IMR-90 (cell line): ENCODE measurements around the gene INO80. TPM values are rescaled to one million over a fixed set of nuclear protein-coding genes. Genes with fewer than 3 reads are reported as not detected.

Source experiments
- ATAC-seq: fragments of 200-7000 bp; cut with Tn5 transposase; 2 replicates; pipeline ENCODE4 v1.9.1; 2020; ENCODE audit warnings: low read depth, mild to moderate bottlenecking, moderate library complexity
- BruUV-seq: library from RNA; stranded (reverse); fragments of 400-500 nt; replicated peaks from 2 replicates; lab custom pipeline; 2021; lab: Mats Ljungman, UMichigan
- CTCF ChIA-PET: fragments of 300-600 bp; formaldehyde crosslinking; extraction: SDS; loops from one replicate; lab custom pipeline; 2021; ENCODE audit warnings: antibody characterized with exemption; lab: Yijun Ruan, JAX
- POLR2A ChIA-PET: fragments of 300-600 bp; sonication (Branson Sonifier 250); formaldehyde crosslinking; loops from one replicate; lab custom pipeline; 2022; ENCODE audit warnings: antibody characterized with exemption; ENCODE audit not compliant: unreplicated experiment; lab: Charles Lee
- DNase-seq: peaks from one replicate; pipeline ENCODE4 v3.0.0; 2013
- H2AFZ ChIP-seq: replicated peaks from 2 replicates; pipeline ENCODE3; 2013; ENCODE audit warnings: low read length, mild to moderate bottlenecking; ENCODE audit not compliant: poor library complexity
- H2AK5ac ChIP-seq: 2 replicates; pipeline ENCODE4 v1.6.1; 2013; ENCODE audit warnings: low read depth, low read length, inconsistent platforms
- H2AK9ac ChIP-seq: replicated peaks from 2 replicates; pipeline ENCODE3; 2013; ENCODE audit warnings: mild to moderate bottlenecking, low read depth, low read length, moderate library complexity; ENCODE audit not compliant: poor library complexity
- H2BK120ac ChIP-seq: 2 replicates; pipeline ENCODE4 v1.6.1; 2013; ENCODE audit warnings: low read depth, low read length, inconsistent platforms
- H2BK15ac ChIP-seq: 3 replicates; pipeline ENCODE4 v1.6.1; 2013; ENCODE audit warnings: low read depth, low read length, inconsistent platforms
- H2BK20ac ChIP-seq: 2 replicates; pipeline ENCODE4 v1.6.1; 2013; ENCODE audit warnings: low read depth, mild to moderate bottlenecking, inconsistent platforms, low read length, moderate library complexity
- H2BK5ac ChIP-seq: 2 replicates; pipeline ENCODE4 v1.6.1; 2013; ENCODE audit warnings: mild to moderate bottlenecking, low read depth, low read length, inconsistent platforms; ENCODE audit not compliant: poor library complexity, severe bottlenecking
- H3K14ac ChIP-seq: replicated peaks from 2 replicates; pipeline ENCODE4 v1.6.1; 2013; ENCODE audit warnings: low read depth, low read length, inconsistent platforms
- H3K18ac ChIP-seq: 2 replicates; pipeline ENCODE4 v1.6.1; 2013; ENCODE audit warnings: low read depth, low read length, control low read depth
- H3K23ac ChIP-seq: 2 replicates; pipeline ENCODE4 v1.6.1; 2013; ENCODE audit warnings: low read depth, low read length, inconsistent platforms
- H3K27ac ChIP-seq: 2 replicates; pipeline ENCODE4 v1.5.1; 2013; ENCODE audit warnings: mild to moderate bottlenecking, control low read depth, low read length; ENCODE audit not compliant: insufficient read depth
- H3K27me3 ChIP-seq: 2 replicates; pipeline ENCODE4 v1.6.1; 2013; ENCODE audit warnings: low read length; ENCODE audit not compliant: control insufficient read depth, insufficient read depth
- H3K36me3 ChIP-seq: 2 replicates; pipeline ENCODE4 v1.6.1; 2013; ENCODE audit warnings: low read length, mixed read lengths; ENCODE audit not compliant: control insufficient read depth, insufficient read depth
- H3K4ac ChIP-seq: 2 replicates; pipeline ENCODE4 v1.6.1; 2013; ENCODE audit warnings: low read depth, low read length, inconsistent platforms
- H3K4me1 ChIP-seq: 2 replicates; pipeline ENCODE4 v1.6.1; 2013; ENCODE audit warnings: low read length, mixed read lengths; ENCODE audit not compliant: control insufficient read depth, insufficient read depth
- H3K4me2 ChIP-seq: 2 replicates; pipeline ENCODE4 v1.6.1; 2013; ENCODE audit warnings: low read depth, mild to moderate bottlenecking, control low read depth, low read length, moderate library complexity
- H3K4me3 ChIP-seq: 2 replicates; pipeline ENCODE4 v1.5.1; 2013; ENCODE audit warnings: low read depth, mild to moderate bottlenecking, control low read depth, low read length, moderate library complexity; ENCODE audit not compliant: insufficient read depth
- H3K56ac ChIP-seq: 2 replicates; pipeline ENCODE4 v1.6.1; 2013; ENCODE audit warnings: low read length, inconsistent platforms; ENCODE audit not compliant: insufficient read depth; ENCODE audit errors: extremely low read depth
- H3K79me1 ChIP-seq, 2 experiments: 2 replicates each; pipeline ENCODE4 v1.6.1; 2013; ENCODE audit warnings: low read length in 2 of 2, inconsistent platforms in 1 of 2, low read depth in 1 of 2
- H3K9ac ChIP-seq: 2 replicates; pipeline ENCODE4 v1.6.1; 2013; ENCODE audit warnings: low read depth, low read length, control low read depth
- H3K9me1 ChIP-seq: 2 replicates; pipeline ENCODE4 v1.6.1; 2013; ENCODE audit warnings: low read length, inconsistent platforms; ENCODE audit not compliant: insufficient read depth
- H3K9me3 ChIP-seq: 2 replicates; pipeline ENCODE4 v1.6.1; 2013; ENCODE audit warnings: low read length; ENCODE audit not compliant: control insufficient read depth, insufficient read depth
- H4K20me1 ChIP-seq: 2 replicates; pipeline ENCODE4 v1.6.1; 2013; ENCODE audit warnings: low read length, inconsistent platforms; ENCODE audit not compliant: insufficient read depth
- H4K5ac ChIP-seq: 2 replicates; pipeline ENCODE4 v1.6.1; 2013; ENCODE audit warnings: mild to moderate bottlenecking, low read depth, low read length, control low read depth
- H4K8ac ChIP-seq, 2 experiments: 2 replicates each; pipeline ENCODE4 v1.6.1; 2013; ENCODE audit warnings: low read depth in 2 of 2, low read length in 2 of 2, control low read depth in 1 of 2, inconsistent platforms in 1 of 2
- H4K91ac ChIP-seq: 2 replicates; pipeline ENCODE4 v1.6.1; 2013; ENCODE audit warnings: low read depth, low read length, inconsistent platforms; ENCODE audit not compliant: insufficient read depth
- BHLHE40 ChIP-seq: fragments of 150-350 bp; IDR thresholded peaks from 2 replicates; pipeline ENCODE4 v1.6.1; 2016; ENCODE audit warnings: mild to moderate bottlenecking, low read depth, low read length
- CHD1 ChIP-seq: IDR thresholded peaks from 2 replicates; pipeline ENCODE4 v1.6.1; 2012; ENCODE audit warnings: low read depth, low read length, improper control_type of control experiment
- RAD21 ChIP-seq: IDR thresholded peaks from 2 replicates; pipeline ENCODE4 v1.6.1; 2012; ENCODE audit warnings: low read length, improper control_type of control experiment
- SMC3 ChIP-seq: fragments of 150-350 bp; IDR thresholded peaks from 2 replicates; pipeline ENCODE4 v1.6.1; 2016; ENCODE audit warnings: low read depth, mild to moderate bottlenecking, antibody characterized with exemption, low read length, moderate library complexity
- WGBS, 2 experiments: methylation state at CpG; one replicate each; pipeline versions ENCODE4 v1.1.5 to v1.1.7; 2013; ENCODE audit warnings: missing lambda C conversion rate in 2 of 2; ENCODE audit not compliant: insufficient read length in 1 of 2; ENCODE audit errors: extremely low coverage in 2 of 2; 5-methylcytosine and 5-hydroxymethylcytosine counted together
- dilution Hi-C: fragments of 300-500 bp; cut with HindIII; formaldehyde crosslinking; loops from one replicate; pipeline ENCODE4 v1.14.3; 2018; ENCODE audit warnings: low sequenced_read_pairs; ENCODE audit not compliant: unreplicated experiment
- in situ Hi-C: fragments of 300-500 bp; cut with MboI; formaldehyde crosslinking; loops from 3 replicates; pipeline ENCODE4 v1.14.3; 2019; ENCODE audit warnings: low sequenced_read_pairs, inconsistent platforms, mixed read lengths
- intact Hi-C: fragments of 100-400 bp; cut with micrococcal nuclease; formaldehyde crosslinking; loops from 2 replicates; pipeline ENCODE4 v1.10.0; 2022
- polyA plus RNA-seq, 3 experiments: library from polyadenylated mRNA; depleted of rRNA; stranded (reverse); fragments of >200 nt; gene quantifications; 2 replicates each; pipeline ENCODE4 v1.2.3, GENCODE V29; 2012; ENCODE audit warnings: low replicate concordance in 1 of 3
- total RNA-seq: library from RNA; depleted of rRNA; stranded (reverse); fragments of >200 nt; gene quantifications from 2 replicates; pipeline ENCODE4 v1.2.3, GENCODE V29; 2012
- TF ChIP-seq, protein P1 (sequence below): conservative IDR thresholded peaks from 2 replicates; pipeline ENCODE4 v1.5.1; 2012; ENCODE audit warnings: mild to moderate bottlenecking, low read depth, low read length, improper control_type of control experiment
- TF ChIP-seq, protein P2 (sequence below): fragments of 150-350 bp; IDR thresholded peaks from 2 replicates; pipeline ENCODE4 v1.6.1; 2017; ENCODE audit warnings: mild to moderate bottlenecking, antibody characterized with exemption, low read length, low read depth

INO80 gene
- total and polyA plus RNA-seq, 2 of the 4 experiments (the other 2 are of a cell fraction), result 6.0 to 13.3 TPM

DNA sequence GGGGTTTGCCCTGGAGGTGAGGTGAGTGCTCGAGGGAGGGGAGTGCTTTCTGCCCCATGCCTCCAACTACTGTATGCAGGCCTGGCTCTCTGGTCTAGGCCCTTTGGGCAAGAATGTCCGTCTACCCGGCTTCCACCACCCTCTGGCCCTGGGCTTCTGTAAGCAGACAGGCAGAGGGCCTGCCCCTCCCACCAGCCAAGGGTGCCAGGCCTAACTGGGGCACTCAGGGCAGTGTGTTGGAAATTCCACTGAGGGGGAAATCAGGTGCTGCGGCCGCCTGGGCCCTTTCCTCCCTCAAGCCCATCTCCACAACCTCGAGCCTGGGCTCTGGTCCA is 177.6 kb downstream of the INO80 start:
- H2BK5ac ChIP-seq, result no peak overlapping the region
- H3K27me3 ChIP-seq, result no peaks in the 10 kb centered on the region
- ChIA-PET POLR2A (no interaction called here), CTCF (interaction anchor here (0.5 to 0.8 kb wide), 2 partner anchors 16 to 80 kb away, joined by 3 to 5 read pairs; no protein-coding TSS in a partner anchor)
- peaks cover 21% of the 10 kb centered on the region for H3K4me1 ChIP-seq
- intact Hi-C loops (no loop called here), in situ Hi-C loops (no loop called here), dilution Hi-C loops (no loop called here)
- no peak overlapping the region for H3K4me3 ChIP-seq
- DNase-seq, result no peak
- H3K9me1 ChIP-seq, result peaks cover 24% of the 10 kb centered on the region
- H3K9ac ChIP-seq, result no peak overlapping the region
- no peak overlapping the region for H3K27ac ChIP-seq
- no peak for ATAC-seq
- WGBS, 2 experiments, result no CpG with 5 or more reads among the region's 6 CpGs
- peak overlapping the region; percentile 84 for H2AK9ac ChIP-seq
- no peak overlapping the region for H2BK120ac ChIP-seq
- H3K18ac ChIP-seq, result no peak overlapping the region
- peak overlapping the region; percentile 5; the same call in 1 of the 2 replicates for H2BK20ac ChIP-seq
- BruUV-seq, result no TSS peak
- peak overlapping the region; percentile 40 for H2AFZ ChIP-seq
- peak overlapping the region; percentile 54; the same call in 1 of the 2 replicates for H2AK5ac ChIP-seq
- TF ChIP-seq RAD21 (no peak), BHLHE40 (no peak), SMC3 (no peak), CHD1 (no peak)
- TF ChIP-seq, protein P1, sequence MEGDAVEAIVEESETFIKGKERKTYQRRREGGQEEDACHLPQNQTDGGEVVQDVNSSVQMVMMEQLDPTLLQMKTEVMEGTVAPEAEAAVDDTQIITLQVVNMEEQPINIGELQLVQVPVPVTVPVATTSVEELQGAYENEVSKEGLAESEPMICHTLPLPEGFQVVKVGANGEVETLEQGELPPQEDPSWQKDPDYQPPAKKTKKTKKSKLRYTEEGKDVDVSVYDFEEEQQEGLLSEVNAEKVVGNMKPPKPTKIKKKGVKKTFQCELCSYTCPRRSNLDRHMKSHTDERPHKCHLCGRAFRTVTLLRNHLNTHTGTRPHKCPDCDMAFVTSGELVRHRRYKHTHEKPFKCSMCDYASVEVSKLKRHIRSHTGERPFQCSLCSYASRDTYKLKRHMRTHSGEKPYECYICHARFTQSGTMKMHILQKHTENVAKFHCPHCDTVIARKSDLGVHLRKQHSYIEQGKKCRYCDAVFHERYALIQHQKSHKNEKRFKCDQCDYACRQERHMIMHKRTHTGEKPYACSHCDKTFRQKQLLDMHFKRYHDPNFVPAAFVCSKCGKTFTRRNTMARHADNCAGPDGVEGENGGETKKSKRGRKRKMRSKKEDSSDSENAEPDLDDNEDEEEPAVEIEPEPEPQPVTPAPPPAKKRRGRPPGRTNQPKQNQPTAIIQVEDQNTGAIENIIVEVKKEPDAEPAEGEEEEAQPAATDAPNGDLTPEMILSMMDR, result no peak
- TF ChIP-seq, protein P2, sequence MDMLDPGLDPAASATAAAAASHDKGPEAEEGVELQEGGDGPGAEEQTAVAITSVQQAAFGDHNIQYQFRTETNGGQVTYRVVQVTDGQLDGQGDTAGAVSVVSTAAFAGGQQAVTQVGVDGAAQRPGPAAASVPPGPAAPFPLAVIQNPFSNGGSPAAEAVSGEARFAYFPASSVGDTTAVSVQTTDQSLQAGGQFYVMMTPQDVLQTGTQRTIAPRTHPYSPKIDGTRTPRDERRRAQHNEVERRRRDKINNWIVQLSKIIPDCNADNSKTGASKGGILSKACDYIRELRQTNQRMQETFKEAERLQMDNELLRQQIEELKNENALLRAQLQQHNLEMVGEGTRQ, result no peak
- no peak overlapping the region for H3K56ac ChIP-seq
- H3K14ac ChIP-seq, result 0 out of 2 replicates have a peak overlapping the region, but pooled peaks have one; percentile 40
- peaks cover 12% of the 10 kb centered on the region for H3K36me3 ChIP-seq
- no peak overlapping the region for H3K23ac ChIP-seq
- H4K5ac ChIP-seq, result no peak overlapping the region
- H3K79me1 ChIP-seq, result peaks cover 12 to 63% of the 10 kb centered on the region in 2 experiments; a peak in 3 of 4 replicates
- no peak overlapping the region for H4K8ac ChIP-seq
- H3K4me2 ChIP-seq, result no peak overlapping the region
- H4K91ac ChIP-seq, result no peak overlapping the region; the same call in 1 of the 2 replicates
- no peak overlapping the region; the same call in 1 of the 2 replicates for H3K4ac ChIP-seq
- H4K20me1 ChIP-seq, result peaks cover 7% of the 10 kb centered on the region; the same call in 1 of the 2 replicates
- H2BK15ac ChIP-seq, result no peak overlapping the region
- no peaks in the 10 kb centered on the region for H3K9me3 ChIP-seq
